Astrocyte (in vitro differentiated cells and primary cell): ENCODE results near the gene HOXA4. TPM values are rescaled to one million over a fixed set of nuclear protein-coding genes. Genes with fewer than 3 reads are reported as not detected.

Experiments used
- DNase-seq: peaks from one replicate; pipeline ENCODE4 v3.0.0-alpha.2; 2010; ENCODE audit warnings: low read depth
- FAIRE-seq: peaks from 2 replicates; lab custom pipeline; 2011; peaks lifted over from hg19 to GRCh38; lab: Jason Lieb, UNC
- H2AFZ ChIP-seq: 2 replicates; pipeline ENCODE4 v1.6.0; 2012; ENCODE audit warnings: low read depth, low read length, inconsistent platforms
- H3K27ac ChIP-seq: 2 replicates; pipeline ENCODE4 v1.5.1; 2011; ENCODE audit warnings: low read depth, low read length, inconsistent platforms
- H3K27me3 ChIP-seq: 2 replicates; pipeline ENCODE4 v1.6.0; 2011; ENCODE audit warnings: low read length, inconsistent platforms; ENCODE audit not compliant: insufficient read depth
- H3K36me3 ChIP-seq: 2 replicates; pipeline ENCODE4 v1.5.1; 2011; ENCODE audit warnings: low read length, inconsistent platforms; ENCODE audit not compliant: insufficient read depth
- H3K4me1 ChIP-seq: 2 replicates; pipeline ENCODE4 v1.5.1; 2011; ENCODE audit warnings: low read length, inconsistent platforms; ENCODE audit not compliant: insufficient read depth
- H3K4me2 ChIP-seq: 2 replicates; pipeline ENCODE4 v1.6.0; 2012; ENCODE audit warnings: low read length, inconsistent platforms
- H3K4me3 ChIP-seq: 2 replicates; pipeline ENCODE4 v1.5.1; 2011; ENCODE audit warnings: low read depth, mild to moderate bottlenecking, low read length, inconsistent platforms; ENCODE audit not compliant: insufficient read depth
- H3K79me2 ChIP-seq: 2 replicates; pipeline ENCODE4 v1.6.0; 2012; ENCODE audit warnings: mild to moderate bottlenecking, low read length, inconsistent platforms; ENCODE audit not compliant: insufficient read depth
- H3K9ac ChIP-seq: 2 replicates; pipeline ENCODE4 v1.6.0; 2012; ENCODE audit warnings: mild to moderate bottlenecking, low read length, inconsistent platforms
- H3K9me3 ChIP-seq: 2 replicates; pipeline ENCODE4 v1.5.1; 2012; ENCODE audit warnings: low read depth, mild to moderate bottlenecking, low read length, inconsistent platforms; ENCODE audit not compliant: insufficient read depth
- H4K20me1 ChIP-seq: 2 replicates; pipeline ENCODE4 v1.6.0; 2012; ENCODE audit warnings: low read length, inconsistent platforms; ENCODE audit not compliant: insufficient read depth
- H3K27ac Mint-ChIP-seq: one replicate; pipeline ENCODE4 v1.8.0; 2021; ENCODE audit warnings: mild to moderate bottlenecking, mixed read lengths; ENCODE audit not compliant: unreplicated experiment
- H3K27me3 Mint-ChIP-seq: one replicate; pipeline ENCODE4 v1.8.0; 2021; ENCODE audit warnings: low read depth, mixed read lengths; ENCODE audit not compliant: unreplicated experiment
- H3K36me3 Mint-ChIP-seq: one replicate; pipeline ENCODE4 v1.8.0; 2021; ENCODE audit warnings: low read depth, mixed read lengths; ENCODE audit not compliant: unreplicated experiment
- H3K4me1 Mint-ChIP-seq: one replicate; pipeline ENCODE4 v1.8.0; 2021; ENCODE audit warnings: low read depth, mixed read lengths; ENCODE audit not compliant: unreplicated experiment
- H3K4me3 Mint-ChIP-seq: one replicate; pipeline ENCODE4 v1.8.0; 2021; ENCODE audit warnings: mild to moderate bottlenecking, moderate library complexity, mixed read lengths; ENCODE audit not compliant: unreplicated experiment
- H3K9me3 Mint-ChIP-seq: one replicate; pipeline ENCODE4 v1.8.0; 2021; ENCODE audit warnings: mild to moderate bottlenecking, mixed read lengths; ENCODE audit not compliant: unreplicated experiment
- EZH2 ChIP-seq: IDR thresholded peaks from 2 replicates; pipeline ENCODE4 v1.6.1; 2012; ENCODE audit warnings: mild to moderate bottlenecking, low read length, inconsistent platforms; ENCODE audit not compliant: insufficient read depth
- total RNA-seq: library from RNA; stranded (reverse); gene quantifications from 2 replicates; pipeline ENCODE4 v1.2.1, GENCODE V29; 2021
- TF ChIP-seq, protein P1 (sequence below): IDR thresholded peaks from 2 replicates; pipeline ENCODE4 v1.5.1; 2011; ENCODE audit warnings: low read depth, mild to moderate bottlenecking, inconsistent platforms, low read length, moderate library complexity; ENCODE audit not compliant: insufficient read depth

The HOXA4 gene
- total RNA-seq, 1 donor from 2014 or later: not detected

- Mint-ChIP-seq H3K27ac (no peak overlapping the region), H3K36me3 (peaks cover 3% of the 10 kb centered on the region), H3K4me1 (no peaks in the 10 kb centered on the region), H3K9me3 (peaks cover 30% of the 10 kb centered on the region), H3K4me3 (no peak overlapping the region), H3K27me3 (peaks cover 89% of the 10 kb centered on the region)
- DNase-seq: no peak
- Histone ChIP-seq H3K36me3 (no peaks in the 10 kb centered on the region), H3K9me3 (no peaks in the 10 kb centered on the region), H3K27me3 (peaks cover 93% of the 10 kb centered on the region), H2AFZ (no peak overlapping the region), H3K4me2 (peak overlapping the region; percentile 10), H3K4me1 (peaks cover 6% of the 10 kb centered on the region), H4K20me1 (peaks cover 2% of the 10 kb centered on the region), H3K4me3 (no peak overlapping the region), H3K79me2 (no peaks in the 10 kb centered on the region), H3K9ac (no peak overlapping the region), H3K27ac (no peak overlapping the region)
- TF ChIP-seq EZH2: peak; percentile 72
- TF ChIP-seq, protein P1, sequence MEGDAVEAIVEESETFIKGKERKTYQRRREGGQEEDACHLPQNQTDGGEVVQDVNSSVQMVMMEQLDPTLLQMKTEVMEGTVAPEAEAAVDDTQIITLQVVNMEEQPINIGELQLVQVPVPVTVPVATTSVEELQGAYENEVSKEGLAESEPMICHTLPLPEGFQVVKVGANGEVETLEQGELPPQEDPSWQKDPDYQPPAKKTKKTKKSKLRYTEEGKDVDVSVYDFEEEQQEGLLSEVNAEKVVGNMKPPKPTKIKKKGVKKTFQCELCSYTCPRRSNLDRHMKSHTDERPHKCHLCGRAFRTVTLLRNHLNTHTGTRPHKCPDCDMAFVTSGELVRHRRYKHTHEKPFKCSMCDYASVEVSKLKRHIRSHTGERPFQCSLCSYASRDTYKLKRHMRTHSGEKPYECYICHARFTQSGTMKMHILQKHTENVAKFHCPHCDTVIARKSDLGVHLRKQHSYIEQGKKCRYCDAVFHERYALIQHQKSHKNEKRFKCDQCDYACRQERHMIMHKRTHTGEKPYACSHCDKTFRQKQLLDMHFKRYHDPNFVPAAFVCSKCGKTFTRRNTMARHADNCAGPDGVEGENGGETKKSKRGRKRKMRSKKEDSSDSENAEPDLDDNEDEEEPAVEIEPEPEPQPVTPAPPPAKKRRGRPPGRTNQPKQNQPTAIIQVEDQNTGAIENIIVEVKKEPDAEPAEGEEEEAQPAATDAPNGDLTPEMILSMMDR: no peak
- no peak for FAIRE-seq
These were observed 9.0 kb upstream of the HOXA4 start for GRCh38 chr7:27139334-27140125.

DNA sequence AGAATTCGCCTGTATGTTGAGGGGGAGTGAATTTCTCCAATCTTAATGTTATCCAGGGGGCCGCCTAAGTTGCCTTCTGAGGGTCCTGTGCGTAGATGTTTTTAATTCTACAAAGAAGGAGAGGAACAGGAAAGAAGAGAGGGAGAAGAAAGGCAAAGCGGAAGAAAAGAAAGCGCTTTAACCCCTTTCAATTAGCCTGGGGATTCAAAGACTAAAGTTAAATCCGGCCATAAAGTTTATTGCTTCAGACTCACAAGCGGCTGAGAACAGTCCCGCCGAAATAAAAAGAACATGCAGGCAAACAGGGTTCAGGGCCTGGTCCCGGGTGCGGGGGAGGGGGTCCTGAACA, 8.4 kb upstream of the HOXA4 start:
- H3K4me3 ChIP-seq: no peak overlapping the region
- no peak overlapping the region for H2AFZ ChIP-seq
- Mint-ChIP-seq H3K27ac (no peak overlapping the region), H3K4me1 (no peaks in the 10 kb centered on the region), H3K9me3 (peaks cover 28% of the 10 kb centered on the region), H3K36me3 (peaks cover 3% of the 10 kb centered on the region), H3K4me3 (no peak overlapping the region), H3K27me3 (peaks cover 89% of the 10 kb centered on the region)
- H3K4me1 ChIP-seq: peaks cover 6% of the 10 kb centered on the region
- H3K9me3 ChIP-seq: no peaks in the 10 kb centered on the region
- DNase-seq: no peak
- no peak overlapping the region for H3K4me2 ChIP-seq
- FAIRE-seq: no peak
- no peaks in the 10 kb centered on the region for H3K79me2 ChIP-seq
- H4K20me1 ChIP-seq: peaks cover under 1% of the 10 kb centered on the region
- H3K9ac ChIP-seq: no peak overlapping the region
- no peak overlapping the region for H3K27ac ChIP-seq
- H3K36me3 ChIP-seq: no peaks in the 10 kb centered on the region
- H3K27me3 ChIP-seq: peaks cover 93% of the 10 kb centered on the region
- TF ChIP-seq EZH2: no peak
- TF ChIP-seq, protein P1: no peak

DNA sequence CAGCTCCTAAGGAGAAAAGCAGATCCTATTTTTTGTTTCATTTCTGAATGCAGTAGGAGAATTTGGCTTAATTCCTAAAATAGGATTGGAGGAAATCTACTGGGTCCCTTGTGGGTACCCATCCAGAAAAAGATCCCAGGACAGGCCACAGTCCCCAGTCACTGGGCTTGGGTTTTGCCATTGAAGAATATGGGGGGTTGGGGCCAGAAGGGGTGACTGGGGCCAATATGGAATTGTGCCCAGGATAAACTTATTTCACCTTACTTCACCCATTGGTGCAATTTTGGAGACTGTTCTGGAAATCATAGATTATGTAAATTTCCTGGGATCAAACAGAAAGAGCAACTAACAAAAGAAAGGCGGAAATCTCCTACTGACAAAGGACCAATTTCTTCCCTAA, 7.9 kb upstream of the HOXA4 start:
- Histone ChIP-seq H3K9me3 (no peaks in the 10 kb centered on the region), H3K9ac (no peak overlapping the region), H3K79me2 (no peaks in the 10 kb centered on the region), H3K27me3 (peaks cover 92% of the 10 kb centered on the region), H3K4me2 (no peak overlapping the region), H3K27ac (no peak overlapping the region), H3K36me3 (no peaks in the 10 kb centered on the region), H2AFZ (no peak overlapping the region), H3K4me1 (peaks cover 6% of the 10 kb centered on the region), H3K4me3 (no peak overlapping the region), H4K20me1 (no peaks in the 10 kb centered on the region)
- DNase-seq (no peak), FAIRE-seq (no peak)
- TF ChIP-seq, protein P1: no peak
- TF ChIP-seq EZH2: no peak
- peaks cover 91% of the 10 kb centered on the region for H3K27me3 Mint-ChIP-seq
- H3K4me1 Mint-ChIP-seq: no peaks in the 10 kb centered on the region
- H3K27ac Mint-ChIP-seq: no peak overlapping the region
- H3K9me3 Mint-ChIP-seq: peaks cover 24% of the 10 kb centered on the region
- no peak overlapping the region for H3K4me3 Mint-ChIP-seq
- peaks cover 3% of the 10 kb centered on the region for H3K36me3 Mint-ChIP-seq
